Measurements from ENCODE around the gene DMKN.

Gene DMKN

DNA sequence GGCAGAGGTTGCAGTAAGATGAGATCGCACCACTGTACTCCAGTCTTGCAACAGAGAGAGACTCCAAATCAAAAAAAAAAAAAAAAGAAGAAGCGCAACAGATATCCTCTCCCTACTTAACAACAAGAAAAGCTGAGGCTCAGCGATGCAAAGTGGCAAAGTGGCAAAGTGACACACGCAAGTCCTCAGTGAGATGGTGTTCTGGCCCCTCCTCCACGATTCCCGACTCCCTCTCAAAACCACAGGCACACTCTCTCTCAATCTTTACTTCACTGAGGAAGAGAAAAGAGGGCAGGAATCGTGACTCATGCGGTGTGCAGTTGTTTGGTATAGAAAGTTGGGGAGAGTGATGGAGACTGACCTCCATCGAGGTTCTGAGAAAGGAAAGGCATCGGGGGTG, 52.8 kb downstream of the DMKN start:
- DNase-seq: peak; percentile 63

DNA sequence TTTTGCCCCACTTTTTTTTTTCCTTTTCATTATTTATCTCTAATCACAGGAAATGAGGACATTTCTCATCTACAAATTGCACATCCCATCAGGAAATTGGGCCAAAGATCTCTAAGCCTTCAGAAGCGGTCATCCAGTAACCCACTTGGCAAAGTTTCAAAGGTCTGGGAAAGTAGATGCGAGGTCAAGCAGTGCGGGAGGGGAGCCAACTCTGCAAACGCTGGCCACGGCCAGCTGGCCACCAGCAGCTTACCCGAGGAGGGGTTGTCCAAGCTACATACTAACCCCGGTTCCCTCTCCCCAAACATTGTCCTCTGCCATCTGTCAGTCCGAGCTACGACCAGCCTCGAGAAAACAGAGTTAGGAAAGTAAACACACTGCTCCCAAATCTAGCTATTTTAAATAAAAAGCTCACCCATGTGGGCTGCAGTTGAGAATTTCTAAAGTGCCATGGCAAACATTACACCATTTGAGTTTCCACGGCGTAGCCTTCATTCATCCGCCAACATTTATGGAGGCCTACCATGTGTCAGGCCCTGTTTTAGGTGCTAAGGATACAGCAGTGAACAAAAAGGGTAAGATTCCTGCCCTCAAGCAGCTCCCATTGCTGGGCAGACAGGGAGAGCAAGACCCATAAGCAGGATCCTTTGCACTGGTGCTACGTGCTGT, 53.9 kb downstream of the DMKN start:
- no peak for DNase-seq

DNA sequence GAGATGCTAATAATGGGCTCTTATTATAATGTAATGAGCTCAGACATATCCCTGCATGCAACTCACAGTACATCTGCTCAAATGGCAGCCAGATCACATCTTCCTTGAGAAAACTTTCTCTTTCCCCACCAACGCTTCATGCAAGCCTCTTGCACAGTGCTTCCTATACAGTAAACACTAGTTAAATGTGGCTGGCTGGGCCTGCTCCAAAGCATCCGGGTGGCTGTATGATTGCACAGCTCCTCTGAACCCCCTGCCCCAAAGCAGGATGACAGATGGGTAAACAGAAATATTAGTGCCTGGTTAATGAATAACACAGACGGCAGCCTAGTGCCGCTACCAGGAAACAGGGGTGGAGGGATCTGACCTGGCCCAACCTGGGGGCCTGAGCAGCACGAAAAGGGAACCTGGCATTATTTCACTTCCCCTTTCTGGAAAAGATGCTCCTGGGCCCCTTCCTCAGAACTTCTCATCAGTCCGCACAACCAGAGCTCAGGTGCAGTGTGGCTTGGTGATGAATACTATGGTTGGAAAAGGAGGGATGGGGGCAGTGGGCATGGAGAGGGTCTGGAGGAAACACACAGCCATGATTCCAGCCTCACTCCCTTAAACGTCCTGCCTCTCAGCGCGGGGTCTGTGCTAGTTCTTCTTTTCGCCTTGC, 54.6 kb downstream of the DMKN start:
- DNase-seq: peak; percentile 81

DNA sequence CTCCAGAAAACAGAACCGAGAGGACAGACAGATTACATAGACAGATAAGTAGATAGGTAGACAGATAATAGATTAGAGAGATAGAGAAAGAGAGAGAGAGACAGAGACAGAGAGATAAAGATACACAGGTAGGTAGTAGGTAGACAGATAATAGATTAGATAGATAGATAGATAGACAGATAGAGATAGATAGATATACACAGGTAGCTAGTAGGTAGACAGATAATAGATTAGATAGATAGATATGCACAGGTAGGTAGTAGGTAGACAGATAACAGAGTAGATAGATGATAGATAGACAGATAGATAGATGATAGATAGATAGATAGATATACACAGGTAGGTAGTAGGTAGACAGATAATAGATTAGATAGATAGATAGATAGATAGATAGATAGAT, 55.3 kb downstream of the DMKN start:
- DNase-seq: no peak

DNA sequence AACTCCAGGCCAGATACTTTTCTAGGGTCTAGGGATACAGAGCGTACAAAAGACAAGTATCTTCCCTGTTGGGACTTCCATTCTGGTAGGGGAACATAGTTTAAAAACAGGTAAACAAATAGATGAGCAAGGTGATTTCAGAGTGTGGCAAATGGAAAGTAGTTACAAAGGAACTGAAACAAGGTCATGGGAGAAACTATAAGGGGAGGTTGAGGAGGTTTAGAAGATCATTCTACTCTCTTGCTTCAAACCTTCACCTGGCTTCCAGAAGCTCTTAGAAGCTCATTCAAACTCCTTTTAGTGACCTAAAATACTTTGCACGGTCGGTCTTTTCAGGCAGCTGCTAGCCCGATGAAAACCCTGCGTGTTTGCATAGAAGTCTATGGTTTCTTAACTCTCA, 56.3 kb downstream of the DMKN start:
- DNase-seq: no peak

DNA sequence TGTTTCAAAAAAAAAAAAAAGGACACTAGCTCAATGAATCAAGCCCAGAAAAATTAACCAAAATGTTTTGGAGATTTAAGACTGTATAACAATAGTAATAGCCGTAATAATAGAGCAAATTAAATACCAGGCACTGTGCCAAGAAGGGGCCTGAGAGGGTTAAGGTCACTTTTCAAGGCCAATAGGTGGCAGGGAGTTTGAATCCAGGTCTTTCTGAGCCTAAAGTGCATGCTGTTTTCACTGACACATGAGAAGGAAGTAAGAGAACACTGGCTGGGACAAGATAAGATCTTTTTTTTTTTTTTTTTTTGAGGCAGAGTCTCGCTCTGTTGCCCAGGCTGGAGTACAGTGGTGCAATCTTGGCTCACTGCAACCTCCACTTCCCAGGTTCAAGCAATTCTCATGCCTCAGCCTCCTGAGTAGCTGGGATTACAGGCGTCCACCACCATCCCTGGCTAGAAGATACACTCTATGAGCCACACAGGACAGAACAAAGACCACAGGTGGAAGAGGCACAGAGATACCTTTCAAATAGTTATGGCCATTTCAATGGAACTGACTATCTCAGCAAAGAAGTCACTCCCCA, 57.7 kb downstream of the DMKN start:
- DNase-seq: no peak

DNA sequence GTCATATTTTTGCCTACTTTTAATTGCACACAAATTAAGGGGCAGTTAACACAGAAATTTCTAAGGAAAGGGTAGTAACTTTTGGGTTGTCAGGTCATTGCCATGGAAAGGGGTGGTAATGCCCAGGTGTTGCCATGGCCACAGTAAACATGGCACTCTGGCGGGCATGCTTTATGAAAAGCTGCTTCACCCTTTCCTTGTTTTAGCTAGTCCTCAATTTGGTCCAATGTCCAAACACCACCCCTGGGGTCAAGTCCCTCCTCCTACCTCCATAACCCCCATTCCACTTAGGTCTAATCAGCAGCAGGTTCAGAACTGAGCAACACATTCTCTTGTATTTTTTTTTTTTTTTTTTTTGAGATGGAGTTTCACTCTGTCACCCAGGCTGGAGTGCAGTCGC, 58.8 kb downstream of the DMKN start:
- no peak for DNase-seq

DNA sequence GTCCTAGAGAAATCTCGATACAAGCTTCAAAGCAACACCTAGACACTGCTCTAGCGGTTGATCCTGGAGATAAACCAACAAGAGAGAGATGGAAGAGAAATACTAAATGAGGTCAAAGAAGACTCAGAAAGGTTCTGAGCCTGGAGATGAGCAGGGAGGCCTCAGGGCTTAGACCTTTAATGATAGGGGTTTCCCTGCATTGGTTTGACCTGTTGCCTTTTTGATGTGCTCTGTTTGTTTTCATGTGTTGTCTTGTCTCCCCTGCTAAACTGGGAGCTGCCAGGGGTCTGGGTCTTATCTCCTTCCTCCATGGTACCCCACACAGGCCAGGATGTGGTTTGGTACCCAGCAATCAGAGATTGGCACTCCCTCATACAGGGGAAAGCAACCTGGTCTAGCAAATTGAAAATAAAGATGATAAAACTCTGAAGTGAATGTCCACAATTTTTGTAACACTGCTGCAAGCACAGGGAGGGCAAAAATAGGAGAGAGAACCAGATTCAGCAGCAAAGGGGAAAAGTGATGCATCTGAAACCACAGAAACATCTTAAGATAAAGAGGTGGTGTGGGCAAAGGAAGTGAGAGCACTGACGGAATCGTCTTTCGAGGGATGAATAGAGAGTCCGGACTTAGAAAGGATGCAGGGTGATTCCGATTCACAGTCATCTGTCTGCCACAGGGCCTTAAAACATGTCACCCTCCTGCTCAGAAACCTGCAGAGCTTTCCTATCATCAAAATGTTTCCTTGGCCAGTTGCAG, 61.9 kb downstream of the DMKN start:
- peak; percentile 32 for DNase-seq

DNA sequence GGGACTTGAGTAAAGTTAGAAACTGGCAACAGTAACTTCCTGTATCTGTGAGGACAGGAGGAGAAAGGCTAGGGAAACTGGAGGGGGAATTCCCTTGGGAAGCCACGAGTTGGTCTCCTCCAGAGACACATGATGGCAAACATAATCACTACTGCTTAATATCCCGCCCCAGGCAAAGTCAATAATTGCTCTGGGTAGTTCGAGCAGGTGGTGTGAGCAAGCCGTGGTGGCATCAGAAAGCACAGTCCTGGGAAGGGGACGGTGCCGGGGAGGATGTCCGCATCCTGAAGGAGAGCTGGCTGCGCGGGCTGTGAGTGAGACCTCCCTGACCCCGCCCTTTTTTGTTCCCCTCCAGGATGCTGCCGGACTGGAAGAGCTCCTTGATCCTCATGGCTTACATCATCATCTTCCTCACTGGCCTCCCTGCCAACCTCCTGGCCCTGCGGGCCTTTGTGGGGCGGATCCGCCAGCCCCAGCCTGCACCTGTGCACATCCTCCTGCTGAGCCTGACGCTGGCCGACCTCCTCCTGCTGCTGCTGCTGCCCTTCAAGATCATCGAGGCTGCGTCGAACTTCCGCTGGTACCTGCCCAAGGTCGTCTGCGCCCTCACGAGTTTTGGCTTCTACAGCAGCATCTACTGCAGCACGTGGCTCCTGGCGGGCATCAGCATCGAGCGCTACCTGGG, 63.9 kb downstream of the DMKN start:
- DNase-seq: peak; percentile 94

DNA sequence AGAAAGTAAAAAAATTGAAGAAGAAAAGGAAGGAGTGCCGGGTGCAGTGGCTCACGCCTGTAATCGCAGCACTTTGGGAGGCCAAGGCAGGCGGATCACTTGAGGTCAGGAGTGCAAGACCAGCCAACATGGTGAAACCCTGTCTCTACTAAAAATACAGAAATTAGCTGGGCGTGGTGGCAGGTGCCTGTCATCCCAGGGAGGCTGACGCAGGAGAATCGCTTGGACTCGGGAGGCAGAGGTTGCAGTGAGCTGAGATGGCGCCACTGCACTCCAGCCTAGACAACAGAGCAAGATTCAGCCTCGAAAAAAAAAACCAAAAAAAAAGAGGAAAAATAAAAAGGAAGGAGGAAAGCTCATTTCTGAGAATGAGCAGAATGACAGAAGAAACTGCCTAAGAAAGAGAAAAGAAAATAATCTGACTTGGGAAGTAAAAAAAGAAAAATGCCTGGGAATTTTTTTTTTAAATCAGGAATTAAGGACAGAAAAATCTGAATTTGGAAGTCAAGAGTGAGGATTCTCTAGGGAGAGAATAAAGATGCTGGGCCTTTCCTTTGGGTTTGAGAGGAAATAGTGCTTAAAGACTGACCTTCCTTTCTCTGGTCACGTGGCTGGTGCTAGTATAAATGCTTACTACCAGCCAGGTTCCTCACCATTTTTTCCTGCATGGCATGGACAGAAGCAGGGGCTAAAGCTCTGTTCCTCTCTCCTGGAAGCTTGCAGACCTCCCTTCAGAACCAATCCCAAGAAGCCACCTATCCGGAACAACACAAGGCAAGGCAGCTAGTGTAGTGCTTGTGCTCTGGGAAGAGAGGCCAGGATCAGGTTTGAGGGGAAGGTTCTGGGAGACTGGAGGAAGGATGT, 65.6 kb downstream of the DMKN start, which contains the start of gene FFAR2:
Gene FFAR2 (plus strand): TSS at position 652 of the 864 bp plus-strand sequence. CDS start 1,458 bp downstream, outside the sequence.
- peak; percentile 67 for DNase-seq

Data from inflammatory macrophage treated with lipopolysaccharide for 4 hours (primary cell).